ENCODE data around the gene PLEKHG3. TPM values are rescaled to one million over a fixed set of nuclear protein-coding genes. Genes with fewer than 3 reads are reported as not detected.

PLEKHG3 gene
- total RNA-seq, 2 donors from 2014 or later, result 79.3 to 90.1 TPM

DNA sequence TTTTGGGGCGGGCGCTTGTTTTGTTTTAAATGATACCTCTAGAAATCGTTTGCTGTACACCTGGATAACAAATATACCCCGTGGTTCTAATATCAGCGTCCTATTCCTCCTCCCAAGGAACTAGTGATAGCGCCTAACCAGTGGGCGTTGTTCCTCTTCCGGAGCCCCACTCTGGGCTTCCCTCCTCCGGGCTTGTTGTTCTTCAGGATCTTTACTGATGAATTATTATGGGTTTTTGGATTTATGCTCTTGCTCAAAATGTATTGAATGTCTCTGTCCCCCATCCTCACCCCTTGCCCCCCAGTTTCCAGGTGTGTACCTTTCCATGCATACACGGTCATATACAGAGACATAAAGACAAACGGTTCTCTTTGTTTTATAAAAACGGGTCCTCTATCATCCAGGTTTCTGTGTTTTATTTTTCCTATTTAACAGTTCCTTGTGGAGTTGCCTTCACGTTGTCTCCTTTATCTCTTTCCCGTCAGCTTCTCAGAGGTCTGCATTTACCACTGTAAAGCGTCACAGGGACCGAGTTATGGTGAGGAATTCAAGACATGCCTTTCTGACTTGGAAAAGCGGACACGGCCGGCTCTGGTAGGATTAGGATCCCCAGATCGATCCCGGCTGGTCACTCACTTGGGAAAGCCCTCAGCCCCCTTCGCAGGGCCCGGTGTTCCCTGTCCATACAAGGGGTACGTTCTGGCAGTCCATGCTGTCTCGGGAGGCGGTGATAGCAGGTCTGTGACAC lies 655 bp upstream of the PLEKHG3 start:
- no peak for DNase-seq
- peak; percentile 1 for ATAC-seq
- intact Hi-C loops (cut with DNase I, micrococcal nuclease), result no loop called here

DNA sequence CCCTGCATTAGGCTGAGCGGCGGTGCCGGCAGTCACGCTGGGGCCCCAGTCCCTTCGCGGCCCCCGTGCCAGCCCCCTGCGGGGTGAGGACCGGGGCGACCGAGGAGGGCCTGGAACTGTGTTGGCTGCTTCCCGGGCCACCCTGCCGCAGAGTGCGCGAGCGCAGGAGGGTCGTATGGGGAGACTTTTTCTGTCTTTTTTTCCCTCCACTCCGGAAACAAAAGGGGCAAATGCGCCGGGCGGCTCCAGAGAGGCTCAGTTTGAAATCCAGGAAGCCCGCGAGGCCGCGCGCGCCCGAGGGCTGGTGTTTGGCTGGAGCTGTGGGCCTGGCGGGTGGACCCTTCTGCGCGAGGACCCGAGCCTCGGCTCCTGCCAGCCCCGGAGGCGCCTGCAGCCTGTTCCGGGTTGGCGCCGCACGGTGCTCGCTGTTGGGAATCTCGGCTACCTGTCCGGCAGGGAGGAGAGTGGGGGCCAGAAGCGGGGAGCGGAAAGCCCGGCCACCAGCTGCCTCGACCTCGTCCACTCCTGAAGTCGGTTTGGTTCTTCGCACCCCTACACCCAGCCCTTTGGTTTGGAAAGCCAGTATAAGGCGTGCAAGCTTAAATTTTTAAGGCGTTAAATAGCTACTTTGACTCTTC lies 638 bp downstream of the PLEKHG3 start:
- intact Hi-C loops (cut with DNase I, micrococcal nuclease), result no loop called here
- DNase-seq, result peak; percentile 39 to 67
- peak; percentile 39 for ATAC-seq

DNA sequence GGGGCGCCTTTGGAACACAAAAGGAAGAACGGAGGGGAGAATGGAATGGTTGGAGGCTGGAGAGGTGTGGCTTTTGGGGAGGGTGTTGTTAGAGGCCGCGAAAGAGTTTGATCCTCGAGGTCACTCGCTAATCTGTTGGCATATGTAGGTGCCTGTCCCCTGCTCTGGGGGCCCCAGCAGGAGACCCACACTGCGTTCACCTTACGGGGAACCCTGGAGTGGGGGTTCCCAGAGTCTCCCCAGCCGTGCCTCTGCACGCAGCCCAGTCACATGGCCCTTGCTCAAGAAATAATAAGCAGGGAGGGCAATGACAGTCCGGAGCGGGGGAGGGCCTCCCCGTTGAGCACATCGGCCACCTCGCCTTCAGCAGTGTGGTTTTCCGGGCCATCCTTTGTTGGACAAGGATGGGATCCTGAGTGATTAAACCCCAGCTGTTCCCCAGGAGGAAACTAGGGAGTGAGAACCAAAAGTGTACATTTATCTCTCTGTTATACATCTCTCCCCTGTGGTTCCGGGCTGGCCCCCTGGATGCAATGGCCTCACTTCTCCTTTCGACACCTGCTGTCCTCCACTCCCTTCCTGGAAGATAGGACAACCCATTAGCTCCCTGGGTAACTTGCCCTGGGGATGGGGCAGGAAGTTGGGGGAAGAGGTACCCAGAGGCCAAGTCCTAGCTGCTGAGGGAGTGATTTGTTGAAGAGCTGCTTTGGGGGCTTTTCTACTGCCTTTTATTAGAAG lies 1.3 kb downstream of the PLEKHG3 start:
- intact Hi-C loops (cut with DNase I, micrococcal nuclease), result no loop called here
- ATAC-seq, result peak; percentile 12
- peak; percentile 50 to 63 for DNase-seq

DNA sequence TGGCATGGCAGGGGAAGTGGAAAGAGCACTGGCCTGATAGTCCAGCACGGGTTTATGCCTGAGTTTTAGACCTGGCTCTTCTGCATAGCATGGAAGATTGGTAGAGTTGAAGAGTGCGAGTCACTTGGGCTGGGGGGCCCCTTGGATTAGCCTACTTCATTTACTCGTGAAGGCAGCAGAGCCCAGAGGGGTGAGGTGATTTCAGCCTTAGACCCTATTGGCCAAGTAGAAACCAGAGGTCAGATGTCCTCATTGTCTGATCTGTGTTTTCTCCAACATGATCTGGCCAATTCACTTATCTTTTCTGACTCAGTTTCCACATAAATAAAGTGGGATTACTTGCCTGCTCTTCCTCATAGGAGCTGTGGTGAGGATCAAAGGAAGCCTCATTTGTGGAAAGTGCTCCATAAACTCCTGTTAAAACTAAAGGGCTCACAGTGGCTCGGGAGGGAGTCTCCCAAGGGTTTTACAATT lies 1.9 kb downstream of the PLEKHG3 start:
- intact Hi-C loops (cut with DNase I, micrococcal nuclease), result no loop called here
- ATAC-seq (no peak), DNase-seq (no peak)

DNA sequence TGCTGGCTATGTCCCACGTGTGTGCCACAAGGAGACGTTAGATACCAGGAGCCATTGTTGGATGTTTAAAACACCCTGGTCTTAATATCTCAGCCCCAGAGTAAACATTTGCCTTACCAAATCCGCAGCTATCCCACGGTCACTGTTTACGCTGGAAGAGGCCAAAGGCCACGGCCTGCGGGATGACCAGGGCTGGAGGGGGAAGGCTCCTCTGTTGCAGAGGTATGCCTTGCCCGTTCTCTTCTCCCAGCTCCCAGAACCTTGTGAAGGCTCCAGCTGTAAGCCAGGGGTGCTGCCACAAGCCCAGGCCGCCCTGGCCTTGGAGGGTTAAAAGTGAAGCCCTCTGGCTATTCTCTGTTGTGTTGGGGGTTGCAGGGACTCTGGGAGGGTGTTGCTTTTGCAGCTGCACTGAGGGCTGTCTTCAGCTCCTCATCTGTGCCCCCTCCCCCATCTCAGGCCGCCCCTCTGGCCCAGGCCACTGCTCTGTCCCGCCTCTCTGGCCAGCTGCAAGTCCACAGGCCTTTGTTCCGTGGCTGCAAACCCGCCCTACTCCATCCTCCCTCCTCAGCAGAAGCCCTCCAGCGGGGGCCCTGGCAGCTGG lies 2.5 kb downstream of the PLEKHG3 start:
- no peak for ATAC-seq
- intact Hi-C loops (cut with DNase I, micrococcal nuclease), result no loop called here
- DNase-seq, result peak; percentile 25 to 38

DNA sequence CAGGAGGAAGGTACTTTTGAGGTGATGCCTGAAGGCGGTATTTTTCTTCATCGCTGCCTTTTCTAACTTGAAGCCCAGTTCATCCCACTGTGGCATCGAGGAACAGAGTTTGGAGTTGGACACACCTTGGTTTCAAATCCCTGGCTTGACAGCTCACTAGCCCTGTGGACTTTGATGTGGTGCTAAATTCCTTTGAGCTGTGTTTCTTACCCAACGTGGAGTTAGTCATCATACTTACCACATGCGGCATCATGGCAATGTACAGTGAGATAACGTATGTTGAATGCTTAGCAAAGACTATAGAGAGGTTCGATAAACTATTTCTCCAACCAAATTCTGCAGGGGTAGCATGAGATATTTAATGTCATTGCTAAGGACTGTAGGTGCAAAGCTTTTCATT lies 3.4 kb downstream of the PLEKHG3 start:
- intact Hi-C loops (cut with DNase I, micrococcal nuclease), result no loop called here
- ATAC-seq (peak; percentile 28), DNase-seq (peak; percentile 6 to 30)

DNA sequence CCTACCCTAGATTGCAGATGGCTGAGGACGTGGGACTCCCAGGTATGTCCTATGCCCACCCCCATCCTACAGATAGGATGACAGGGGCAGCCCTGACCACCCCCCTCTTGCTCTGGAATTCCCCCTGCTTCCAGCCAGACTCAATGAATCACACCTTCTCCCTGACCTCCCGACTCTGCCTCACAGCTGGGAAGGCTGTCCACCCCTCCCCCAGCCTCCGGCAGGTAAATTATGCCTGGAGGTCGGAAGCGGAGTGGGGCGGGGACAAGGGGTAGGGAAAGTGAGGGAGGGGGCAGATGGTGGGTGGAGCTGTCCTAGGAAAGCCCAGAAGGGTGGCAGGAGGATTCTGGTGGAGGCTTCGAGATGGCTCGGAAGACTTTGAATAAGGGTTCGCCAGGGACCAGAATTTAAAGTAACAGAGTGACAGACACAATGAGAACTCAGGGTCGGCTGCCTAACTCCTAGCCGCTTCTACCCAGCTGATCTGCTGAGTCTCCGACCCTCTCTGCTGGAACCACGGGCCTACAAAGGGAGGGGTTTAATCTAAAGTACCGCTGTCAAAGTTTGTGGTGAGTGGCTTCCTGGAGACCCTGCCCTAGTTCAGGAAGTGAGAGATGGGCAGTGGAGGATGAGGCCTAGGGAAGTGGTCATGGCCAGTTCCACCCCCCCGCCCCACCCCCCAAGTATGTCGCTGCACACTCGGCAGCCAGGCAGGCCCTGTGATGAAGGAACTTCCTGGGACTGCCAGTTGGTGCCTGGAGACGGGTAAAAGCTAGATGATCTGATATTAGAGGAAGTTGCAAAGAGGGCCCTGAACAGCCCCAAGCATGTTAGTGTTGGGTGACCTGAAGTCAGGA lies 4.2 kb downstream of the PLEKHG3 start:
- intact Hi-C loops (cut with DNase I, micrococcal nuclease), result no loop called here
- DNase-seq (peak in 1 of 2 donors; percentile 56), ATAC-seq (no peak)

DNA sequence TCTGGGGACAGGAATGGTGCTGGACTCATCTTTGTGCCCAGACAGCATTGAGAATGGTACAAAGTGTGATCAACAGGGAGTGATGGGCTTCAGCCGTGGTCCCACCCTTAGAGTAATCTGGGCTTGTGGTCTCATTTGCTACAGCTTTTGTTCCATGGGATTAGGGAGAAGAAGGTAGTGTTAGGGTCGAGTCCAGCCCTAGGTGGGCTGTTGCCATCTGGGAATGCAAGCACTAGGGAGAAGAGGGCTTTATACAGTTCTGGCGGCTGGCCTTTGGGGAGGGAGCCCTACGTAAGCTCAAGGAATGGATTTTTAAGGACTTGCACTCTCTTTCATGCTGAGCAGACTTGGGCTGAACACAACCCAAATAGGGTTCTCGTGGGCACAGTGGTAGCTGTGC lies 4.9 kb downstream of the PLEKHG3 start:
- peak; percentile 3 to 21 for DNase-seq
- intact Hi-C loops (cut with DNase I, micrococcal nuclease), result no loop called here
- no peak for ATAC-seq

DNA sequence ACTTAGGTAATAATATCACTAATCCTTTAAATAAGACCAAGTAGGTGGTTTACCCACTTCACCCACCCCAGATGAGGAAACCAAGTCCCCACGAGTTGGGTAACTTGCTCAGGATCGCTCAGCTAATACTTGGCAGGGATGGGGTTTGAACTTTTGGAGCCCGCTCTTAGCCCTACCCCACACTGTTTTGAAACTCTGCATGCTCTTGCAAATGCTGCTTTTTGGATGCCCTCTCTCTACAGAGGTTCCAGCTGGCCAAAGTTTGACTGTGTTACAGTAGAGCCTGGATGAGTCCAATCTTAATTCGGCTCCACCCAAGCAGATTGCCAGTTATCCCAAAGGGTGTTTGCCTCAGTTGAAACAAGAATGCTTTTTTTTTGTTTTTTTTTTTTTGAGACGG lies 6.8 kb downstream of the PLEKHG3 start:
- ATAC-seq, result no peak

DNA sequence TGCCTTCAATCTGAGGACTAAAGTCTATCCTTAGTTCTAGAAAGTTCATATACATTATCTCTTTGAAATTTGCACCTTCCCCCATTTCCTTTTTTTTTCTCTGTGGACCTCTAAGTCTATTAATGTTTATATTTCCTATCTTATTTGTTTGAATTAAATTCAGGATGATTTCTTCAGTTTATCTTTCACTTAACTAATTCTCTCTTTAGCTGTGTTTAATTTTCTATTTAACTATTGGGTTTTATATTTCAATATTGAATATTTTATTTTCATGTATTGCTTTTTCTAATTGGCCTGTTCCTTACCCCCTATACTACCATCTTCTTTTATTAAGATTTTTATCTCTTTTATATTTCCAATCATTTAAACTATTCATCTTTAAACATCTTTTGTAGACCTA lies 9.5 kb downstream of the PLEKHG3 start:
- no peak for ATAC-seq
- intact Hi-C loops (cut with DNase I, micrococcal nuclease), result no loop called here
- DNase-seq, result no peak

More for the DNA sequence above, 6.8 kb downstream of the PLEKHG3 start:
- DNase-seq, result peak in 1 of 2 donors; percentile 24
- intact Hi-C loops (cut with DNase I, micrococcal nuclease), result no loop called here

DNA sequence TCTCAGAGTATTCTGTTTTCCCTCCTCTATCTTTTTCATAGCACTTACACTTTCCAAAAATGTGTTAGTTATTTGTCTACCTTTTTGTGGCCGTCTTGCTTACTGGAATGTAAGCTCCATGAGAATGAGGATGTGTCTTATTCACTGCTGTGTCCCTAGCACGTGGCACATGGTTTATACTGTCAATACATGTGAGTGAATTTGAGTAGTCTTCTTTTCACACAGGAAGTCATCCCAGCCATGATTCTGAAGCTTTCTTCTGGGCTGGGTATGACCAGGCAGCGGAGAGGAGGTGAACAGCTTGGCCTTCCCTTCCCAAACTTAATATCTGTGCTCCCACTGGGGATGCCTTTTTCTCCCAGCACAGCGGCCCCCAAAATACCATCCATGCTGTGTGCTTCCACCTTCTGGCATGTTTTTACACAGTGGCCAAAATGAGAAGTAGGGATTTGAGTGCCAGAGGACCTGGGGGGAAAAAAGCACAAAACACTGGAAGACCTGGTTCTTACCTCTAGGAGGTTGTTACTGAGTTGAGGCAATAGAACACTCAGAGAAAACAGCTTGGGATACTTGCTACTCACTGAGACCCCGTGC lies 10.3 kb downstream of the PLEKHG3 start:
- no peak for ATAC-seq
- DNase-seq, result peak in 1 of 2 donors; percentile 2
- intact Hi-C loops (cut with DNase I, micrococcal nuclease), result no loop called here

DNA sequence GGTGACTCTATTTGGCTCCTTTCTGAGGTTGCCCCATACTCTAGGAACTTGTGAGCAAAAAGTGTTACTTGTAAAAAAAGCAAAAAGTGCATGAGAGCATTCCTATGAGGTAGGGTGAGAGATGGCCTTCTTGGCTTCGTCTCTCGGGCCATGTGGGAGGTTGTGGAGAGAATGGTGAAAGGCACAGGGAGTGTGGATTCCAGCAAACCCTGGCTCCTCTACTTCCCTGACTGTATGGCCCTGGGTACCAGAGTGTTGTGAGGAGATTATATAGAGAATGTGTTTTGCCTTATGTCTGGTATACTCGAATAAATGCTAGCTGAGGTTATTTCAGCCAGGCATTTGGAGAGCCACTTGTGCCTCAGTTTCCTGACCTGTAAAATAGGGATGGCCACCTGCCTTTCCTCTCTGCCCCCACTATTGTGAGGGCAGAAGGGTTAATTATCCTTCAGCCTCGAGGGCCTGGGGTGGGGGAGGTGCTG lies 11.0 kb downstream of the PLEKHG3 start:
- no peak for ATAC-seq
- peak; percentile 23 to 24 for DNase-seq
- intact Hi-C loops (cut with DNase I, micrococcal nuclease), result no loop called here

DNA sequence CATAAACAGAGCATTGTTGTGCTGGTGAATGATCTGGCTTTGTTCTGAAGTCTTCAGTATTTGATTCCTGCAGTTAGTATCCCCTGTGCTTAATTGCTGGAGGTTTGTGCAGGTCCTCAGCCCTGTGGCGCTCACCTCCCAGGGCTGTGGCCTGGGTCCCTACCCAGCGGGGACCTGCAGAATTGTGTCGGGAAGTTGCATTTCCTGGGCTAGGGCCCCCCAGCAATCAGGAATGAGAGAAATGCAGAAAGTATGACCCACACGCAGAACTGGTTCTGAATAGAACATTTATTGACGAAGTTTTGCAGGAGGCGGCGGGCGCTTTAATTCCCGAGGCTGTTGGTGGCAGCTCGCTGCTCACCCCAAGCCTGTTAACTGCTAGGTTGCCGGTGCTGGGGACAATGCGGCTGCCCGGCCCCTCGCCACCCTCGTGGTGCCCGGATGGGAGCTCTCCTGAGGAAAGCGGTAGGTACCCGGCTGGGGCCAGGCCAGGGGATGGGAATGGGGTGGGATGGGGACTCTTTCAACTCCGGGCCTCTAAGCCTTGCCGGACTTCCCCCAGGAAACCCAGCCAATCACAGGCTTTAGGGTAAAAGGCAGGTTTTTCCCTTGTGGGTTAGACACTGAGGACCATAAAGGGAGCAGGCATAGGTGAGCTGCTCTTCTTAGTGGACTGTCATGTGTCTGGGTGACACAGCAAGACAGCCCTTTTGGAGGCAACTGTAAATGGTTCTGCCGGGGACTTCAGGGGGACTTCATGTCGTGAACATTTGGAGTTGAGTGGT lies 11.6 kb downstream of the PLEKHG3 start:
- DNase-seq, result peak; percentile 42 to 60
- ATAC-seq, result peak; percentile 18
- intact Hi-C loops (cut with DNase I, micrococcal nuclease), result no loop called here

DNA sequence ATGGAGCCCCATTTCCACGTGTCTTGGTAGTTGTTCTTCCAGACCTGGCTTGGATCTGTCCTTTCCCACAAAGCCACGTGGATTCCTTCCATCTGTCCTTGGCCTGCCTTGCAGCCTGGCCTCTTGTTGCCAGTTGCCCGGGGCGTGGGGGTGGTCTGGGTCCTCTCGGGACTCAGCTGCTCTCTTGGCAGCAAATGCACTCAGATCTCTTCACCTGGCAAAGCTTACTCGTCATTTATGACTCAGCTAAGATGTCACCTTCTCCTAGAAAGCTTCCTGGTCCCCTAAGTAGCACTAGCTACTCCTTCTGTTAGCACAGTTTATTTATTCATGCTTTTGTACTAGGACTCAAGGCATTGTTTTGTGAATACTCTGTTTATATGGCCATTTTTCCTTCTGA lies 13.6 kb downstream of the PLEKHG3 start:
- DNase-seq, result peak in 1 of 2 donors; percentile 60
- intact Hi-C loops (cut with DNase I, micrococcal nuclease), result no loop called here
- peak; percentile 16 for ATAC-seq

DNA sequence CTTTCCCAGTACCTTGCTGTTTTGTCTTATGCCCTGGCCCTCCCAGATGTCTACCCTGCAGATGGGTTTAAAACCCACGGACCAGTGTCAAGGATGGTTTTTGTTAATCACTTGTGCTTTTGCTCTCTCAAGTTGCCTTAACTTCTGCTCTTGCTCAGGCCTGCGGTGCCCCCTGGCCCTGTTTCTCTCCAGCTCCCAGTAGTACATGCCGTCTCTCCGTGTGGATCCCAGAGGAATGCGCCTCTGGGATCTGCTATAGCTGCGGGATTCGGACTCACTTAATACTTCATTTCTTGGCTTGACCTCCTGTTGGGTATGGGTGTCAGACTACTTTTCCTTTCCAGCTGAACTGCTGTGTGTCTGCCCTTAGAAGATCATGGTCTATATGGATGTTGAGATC lies 14.5 kb downstream of the PLEKHG3 start:
- intact Hi-C loops (cut with DNase I, micrococcal nuclease), result no loop called here
- DNase-seq, result peak in 1 of 2 donors; percentile 24

DNA sequence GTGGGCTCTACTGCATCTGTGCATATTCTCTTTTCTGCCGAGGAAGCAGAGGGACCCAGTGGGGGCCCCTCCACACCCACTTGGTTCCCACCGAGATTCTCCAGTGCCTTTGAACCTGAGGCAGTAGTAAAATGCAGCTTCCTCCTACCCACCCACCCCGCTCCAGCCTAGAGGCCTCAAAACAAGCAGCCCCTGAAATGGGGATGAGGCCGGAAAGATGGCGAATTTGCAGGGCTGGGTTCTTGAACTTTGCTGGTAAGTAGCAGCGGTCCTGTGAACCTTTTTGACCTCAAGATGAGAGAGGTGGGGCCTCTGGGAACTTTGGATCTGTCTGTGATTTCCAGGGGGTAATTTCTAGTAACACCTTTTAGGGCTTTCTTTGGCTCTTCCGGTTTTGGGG lies 15.4 kb downstream of the PLEKHG3 start:
- intact Hi-C loops (cut with DNase I, micrococcal nuclease), result no loop called here
- ATAC-seq (peak; percentile 6), DNase-seq (peak in 1 of 2 donors; percentile 36)

More for the DNA sequence above, 14.5 kb downstream of the PLEKHG3 start:
- no peak for ATAC-seq

DNA sequence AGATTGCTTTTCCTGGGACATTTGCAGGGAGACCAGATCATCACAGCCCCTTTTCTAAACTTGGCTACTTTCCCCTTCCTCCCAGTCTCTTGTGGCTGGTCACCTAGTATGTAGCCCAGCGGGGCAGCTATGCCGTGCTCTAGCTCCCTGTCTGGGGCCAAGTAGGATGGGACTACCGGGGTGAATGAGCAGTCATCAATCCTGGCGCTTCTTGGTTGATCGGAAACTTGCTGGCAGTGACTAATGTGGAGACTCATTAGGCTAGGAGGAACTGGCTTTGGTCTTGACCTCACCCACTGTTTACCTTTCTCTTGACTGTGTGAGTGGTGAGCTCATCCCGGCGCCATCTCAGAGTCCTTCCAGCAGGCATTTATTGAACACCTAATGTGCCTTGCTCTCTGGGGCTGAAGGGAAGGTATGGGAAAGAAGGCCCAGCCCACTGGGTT lies 15.9 kb downstream of the PLEKHG3 start:
- DNase-seq (peak; percentile 68 to 84), ATAC-seq (peak; percentile 69)
- intact Hi-C loops (cut with DNase I, micrococcal nuclease), result no loop called here

Measured in left colon (tissue), 2 donors.